Measurements from ENCODE around the gene CACNA1B. TPM values are rescaled to one million over a fixed set of nuclear protein-coding genes. Genes with fewer than 3 reads are reported as not detected.

The CACNA1B gene
- total RNA-seq, 1 experiment from 2014 or later: 1.7 TPM

- H3K4me2 ChIP-seq (ENCODE audit: low read length): no peak overlapping the region
- intact Hi-C loops (cut with micrococcal nuclease): no loop called here
- no peak overlapping the region for H3K9ac ChIP-seq (ENCODE audit: low read length)
- H3K27me3 ChIP-seq (ENCODE audit: insufficient read depth, low read length): no peaks in the 10 kb centered on the region
- ATAC-seq (no peak), DNase-seq (ENCODE audit: low read depth, low spot score) (no peak)
- ChIA-PET POLR2A (no interaction called here), RAD21 (ENCODE audit: low non-redundant PET in 1 of 2, low total read pairs in 2 of 2, uncharacterized antibody in 2 of 2, unreplicated experiment in 2 of 2) (no interaction called here), CTCF (no interaction called here)
- H2AFZ ChIP-seq (ENCODE audit: low read depth, low read length, poor library complexity, severe bottlenecking): no peak overlapping the region
- H4K20me1 ChIP-seq (ENCODE audit: insufficient read depth): no peaks in the 10 kb centered on the region
- H3K4me1 ChIP-seq (ENCODE audit: control insufficient read depth in 1 of 2, insufficient read depth in 2 of 2, low read length in 2 of 2): no peaks in the 10 kb centered on the region
- no peaks in the 10 kb centered on the region for H3K9me2 ChIP-seq (ENCODE audit: insufficient read depth)
- no peak overlapping the region for H3K4me3 ChIP-seq (replicated peaks in 1 of 2; ENCODE audit: low read depth in 1 of 2, low read length in 2 of 2)
- no peaks in the 10 kb centered on the region for H3K36me3 ChIP-seq (ENCODE audit: control insufficient read depth in 1 of 2, insufficient read depth in 2 of 2, low read length in 2 of 2)
- no peaks in the 10 kb centered on the region for H3K79me2 ChIP-seq (ENCODE audit: insufficient read depth, low read length)
- H3K27ac ChIP-seq (ENCODE audit: low read depth, low read length): no peak overlapping the region
- BruUV-seq (replicated peaks): no TSS peak
- TF ChIP-seq CTCF (IDR thresholded peaks at IDR 0.05 in 2 of 3, conservative IDR thresholded peaks at IDR 0.05 in 1 of 3; ENCODE audit: borderline replicate concordance in 1 of 3, insufficient read depth in 1 of 3, low read depth in 2 of 3, low read length in 2 of 3): no peak
- TF ChIP-seq ZFX (IDR thresholded peaks at IDR 0.05): no peak
- no peak for TF ChIP-seq SIN3A (IDR thresholded peaks at IDR 0.05; ENCODE audit: low read depth)
- TF ChIP-seq FOSL1 (IDR thresholded peaks at IDR 0.05; ENCODE audit: low read depth): no peak
- TF ChIP-seq JUND (IDR thresholded peaks at IDR 0.05): no peak
- no peak for TF ChIP-seq YY1 (IDR thresholded peaks at IDR 0.05; ENCODE audit: extremely low read depth, insufficient replicate concordance, low read depth, low read length)
- no peak for TF ChIP-seq SRF (IDR thresholded peaks at IDR 0.05; ENCODE audit: low read depth)
- TF ChIP-seq MAX (IDR thresholded peaks at IDR 0.05): no peak
- TF ChIP-seq, protein P1, sequence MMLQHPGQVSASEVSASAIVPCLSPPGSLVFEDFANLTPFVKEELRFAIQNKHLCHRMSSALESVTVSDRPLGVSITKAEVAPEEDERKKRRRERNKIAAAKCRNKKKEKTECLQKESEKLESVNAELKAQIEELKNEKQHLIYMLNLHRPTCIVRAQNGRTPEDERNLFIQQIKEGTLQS (IDR thresholded peaks at IDR 0.05): no peak
- no peak for TF ChIP-seq ZNF274 (IDR thresholded peaks at IDR 0.05; ENCODE audit: low read depth, low read length)
- no peak for TF ChIP-seq POLR2A (IDR thresholded peaks at IDR 0.05; ENCODE audit: borderline replicate concordance, extremely low read depth, insufficient read depth, insufficient read length)
- no peak for TF ChIP-seq ZBTB33 (IDR thresholded peaks at IDR 0.05; ENCODE audit: extremely low read depth, insufficient replicate concordance, low read length)
- TF ChIP-seq, protein P2, sequence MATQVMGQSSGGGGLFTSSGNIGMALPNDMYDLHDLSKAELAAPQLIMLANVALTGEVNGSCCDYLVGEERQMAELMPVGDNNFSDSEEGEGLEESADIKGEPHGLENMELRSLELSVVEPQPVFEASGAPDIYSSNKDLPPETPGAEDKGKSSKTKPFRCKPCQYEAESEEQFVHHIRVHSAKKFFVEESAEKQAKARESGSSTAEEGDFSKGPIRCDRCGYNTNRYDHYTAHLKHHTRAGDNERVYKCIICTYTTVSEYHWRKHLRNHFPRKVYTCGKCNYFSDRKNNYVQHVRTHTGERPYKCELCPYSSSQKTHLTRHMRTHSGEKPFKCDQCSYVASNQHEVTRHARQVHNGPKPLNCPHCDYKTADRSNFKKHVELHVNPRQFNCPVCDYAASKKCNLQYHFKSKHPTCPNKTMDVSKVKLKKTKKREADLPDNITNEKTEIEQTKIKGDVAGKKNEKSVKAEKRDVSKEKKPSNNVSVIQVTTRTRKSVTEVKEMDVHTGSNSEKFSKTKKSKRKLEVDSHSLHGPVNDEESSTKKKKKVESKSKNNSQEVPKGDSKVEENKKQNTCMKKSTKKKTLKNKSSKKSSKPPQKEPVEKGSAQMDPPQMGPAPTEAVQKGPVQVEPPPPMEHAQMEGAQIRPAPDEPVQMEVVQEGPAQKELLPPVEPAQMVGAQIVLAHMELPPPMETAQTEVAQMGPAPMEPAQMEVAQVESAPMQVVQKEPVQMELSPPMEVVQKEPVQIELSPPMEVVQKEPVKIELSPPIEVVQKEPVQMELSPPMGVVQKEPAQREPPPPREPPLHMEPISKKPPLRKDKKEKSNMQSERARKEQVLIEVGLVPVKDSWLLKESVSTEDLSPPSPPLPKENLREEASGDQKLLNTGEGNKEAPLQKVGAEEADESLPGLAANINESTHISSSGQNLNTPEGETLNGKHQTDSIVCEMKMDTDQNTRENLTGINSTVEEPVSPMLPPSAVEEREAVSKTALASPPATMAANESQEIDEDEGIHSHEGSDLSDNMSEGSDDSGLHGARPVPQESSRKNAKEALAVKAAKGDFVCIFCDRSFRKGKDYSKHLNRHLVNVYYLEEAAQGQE (IDR thresholded peaks at IDR 0.05; ENCODE audit: low read depth): no peak
- TF ChIP-seq POLR2AphosphoS5 (IDR thresholded peaks at IDR 0.05; ENCODE audit: low read depth, low read length): no peak
- no peaks in the 10 kb centered on the region for H3K9me3 ChIP-seq (ENCODE audit: control insufficient read depth in 1 of 2, insufficient read depth in 1 of 2, low read depth in 1 of 2, low read length in 2 of 2)
Measured at GRCh38 chr9:138073808-138074207, 196.2 kb downstream of the CACNA1B start.
